K562 (cell line): ENCODE results near the gene CLIC1. TPM values are rescaled to one million over a fixed set of nuclear protein-coding genes. Genes with fewer than 3 reads are reported as not detected.

Experiments used
- BHLHE40 ChIP-seq: IDR thresholded peaks from 2 replicates; pipeline ENCODE4 v1.6.1; 2011; ENCODE audit warnings: low read length, improper control_type of control experiment
- BRF1 ChIP-seq: IDR thresholded peaks from 3 replicates; pipeline ENCODE4 v1.6.1; 2011; ENCODE audit warnings: borderline replicate concordance, mild to moderate bottlenecking; ENCODE audit not compliant: insufficient read length; ENCODE audit errors: extremely low read depth
- CBFB ChIP-seq: sonication (generic); formaldehyde crosslinking; IDR thresholded peaks from 2 replicates; pipeline ENCODE4 v1.4.0; 2020; ENCODE audit warnings: mild to moderate bottlenecking, missing genetic modification reagents
- ELF2 ChIP-seq: fragments of 250-450 bp; sonication (Bioruptor Pico); IDR thresholded peaks from 2 replicates; pipeline ENCODE4 v1.5.0; 2021; ENCODE audit warnings: mild to moderate bottlenecking
- FOXK1 ChIP-seq: sonication (generic); formaldehyde crosslinking; IDR thresholded peaks from 2 replicates; pipeline ENCODE4 v1.8.0; 2022; ENCODE audit warnings: missing genetic modification reagents, mild to moderate bottlenecking, borderline replicate concordance
- GATAD2A ChIP-seq: fragments of 450-650 bp; IDR thresholded peaks from 2 replicates; pipeline ENCODE4 v1.6.1; 2017
- GTF2A2 ChIP-seq: IDR thresholded peaks from 2 replicates; pipeline ENCODE4 v1.6.1; 2016; ENCODE audit warnings: mild to moderate bottlenecking, missing genetic modification characterization, missing compliant biosample characterization
- KLF10 ChIP-seq: fragments of 250-450 bp; sonication (Bioruptor Pico); IDR thresholded peaks from 2 replicates; pipeline ENCODE4 v1.6.1; 2021; ENCODE audit warnings: matching md5 sums
- MAFF ChIP-seq: IDR thresholded peaks from 2 replicates; pipeline ENCODE4 v1.6.1; 2012; ENCODE audit warnings: low read length, improper control_type of control experiment
- NR2C2 ChIP-seq, 2 experiments: fragments of 200-800 bp in 1 of 2; sonication (Bioruptor generic) in 1 of 2; sonication (generic) in 1 of 2; formaldehyde crosslinking in 1 of 2; IDR thresholded peaks; 2 replicates each; pipeline versions ENCODE4 v1.6.1 to v1.8.0; 2016 to 2022; ENCODE audit warnings: mild to moderate bottlenecking in 1 of 2, missing compliant biosample characterization in 1 of 2, missing genetic modification characterization in 1 of 2, missing genetic modification reagents in 1 of 2
- OTX1 ChIP-seq: fragments of 450-650 bp; formaldehyde crosslinking; IDR thresholded peaks from 2 replicates; pipeline ENCODE4 v1.4.0; 2022; ENCODE audit warnings: mild to moderate bottlenecking
- PHF20 ChIP-seq: fragments of 450-650 bp; IDR thresholded peaks from 2 replicates; pipeline ENCODE4 v1.6.1; 2018; ENCODE audit not compliant: partially characterized antibody
- SIN3B ChIP-seq: fragments of 450-650 bp; IDR thresholded peaks from 2 replicates; pipeline ENCODE4 v1.6.1; 2017; ENCODE audit warnings: low read depth, mild to moderate bottlenecking, moderate library complexity
- SMARCA5 ChIP-seq: fragments of 450-650 bp; IDR thresholded peaks from 2 replicates; pipeline ENCODE4 v1.6.1; 2016
- ZNF316 ChIP-seq: fragments of 450-650 bp; IDR thresholded peaks from 2 replicates; pipeline ENCODE4 v1.6.1; 2016
- ZNF778 ChIP-seq: fragments of 450-650 bp; formaldehyde crosslinking; IDR thresholded peaks from 2 replicates; pipeline ENCODE4 v1.4.0; 2020; ENCODE audit warnings: mild to moderate bottlenecking, moderate library complexity
- polyA plus RNA-seq, 8 experiments: library from polyadenylated mRNA; depleted of rRNA in 4 of 8; stranded (reverse) in 5 of 8; unstranded in 3 of 8; fragments of >200 nt; fragmentation: Nextera tagmentation in 2 of 8; fragmentation: Illumina TruSeq in 1 of 8; extraction: Ambion mirVana in 2 of 8; extraction: Trizol in 1 of 8; gene quantifications; 2 replicates each; pipeline versions ENCODE4 v1.2.1 to v1.2.3, GENCODE V29; 2011 to 2014; ENCODE audit warnings: inconsistent platforms in 1 of 8, missing spikeins in 1 of 8
- total RNA-seq, 7 experiments: library from RNA; depleted of rRNA in 6 of 7; stranded (reverse); fragments of >200 nt in 6 of 7; fragmentation: Illumina TruSeq in 2 of 7; extraction: Trizol in 2 of 7; gene quantifications; 2 replicates each; pipeline versions ENCODE4 v1.2.1 to v1.2.3, GENCODE V29; 2011 to 2021; ENCODE audit warnings: low replicate concordance in 1 of 7
- TF ChIP-seq, protein P1 (sequence below): IDR thresholded peaks from 2 replicates; pipeline ENCODE4 v1.6.1; 2014; ENCODE audit warnings: antibody characterized with exemption
- TF ChIP-seq, protein P2 (sequence below): sonication (generic); formaldehyde crosslinking; IDR thresholded peaks from 2 replicates; pipeline ENCODE4 v1.9.0; 2022; ENCODE audit warnings: mild to moderate bottlenecking, missing genetic modification reagents
- TF ChIP-seq, protein P3 (sequence below): sonication (generic); formaldehyde crosslinking; IDR thresholded peaks from 2 replicates; pipeline ENCODE4 v1.8.0; 2022; ENCODE audit warnings: mild to moderate bottlenecking, missing genetic modification reagents
- TF ChIP-seq, protein P4 (sequence below): sonication (generic); formaldehyde crosslinking; IDR thresholded peaks from 2 replicates; pipeline ENCODE4 v1.8.1; 2023; ENCODE audit warnings: mild to moderate bottlenecking, missing genetic modification reagents
- TF ChIP-seq, protein P5 (sequence below), 2 experiments: IDR thresholded peaks; 2 replicates each; pipeline ENCODE4 v1.6.1; 2011; ENCODE audit warnings: borderline replicate concordance in 1 of 2, control low read depth in 1 of 2, low read depth in 1 of 2, low read length in 1 of 2, mild to moderate bottlenecking in 1 of 2, mixed read lengths in 1 of 2, moderate library complexity in 1 of 2; ENCODE audit not compliant: insufficient read depth in 1 of 2, insufficient read length in 1 of 2, poor library complexity in 1 of 2, severe bottlenecking in 1 of 2; ENCODE audit errors: extremely low read depth in 1 of 2

The CLIC1 gene
- total and polyA plus RNA-seq, 9 of the 15 experiments (the other 6 are each of a cell fraction or from before 2014, with no cell fraction given): 1,267 to 2,419 (median 1,808) TPM

DNA sequence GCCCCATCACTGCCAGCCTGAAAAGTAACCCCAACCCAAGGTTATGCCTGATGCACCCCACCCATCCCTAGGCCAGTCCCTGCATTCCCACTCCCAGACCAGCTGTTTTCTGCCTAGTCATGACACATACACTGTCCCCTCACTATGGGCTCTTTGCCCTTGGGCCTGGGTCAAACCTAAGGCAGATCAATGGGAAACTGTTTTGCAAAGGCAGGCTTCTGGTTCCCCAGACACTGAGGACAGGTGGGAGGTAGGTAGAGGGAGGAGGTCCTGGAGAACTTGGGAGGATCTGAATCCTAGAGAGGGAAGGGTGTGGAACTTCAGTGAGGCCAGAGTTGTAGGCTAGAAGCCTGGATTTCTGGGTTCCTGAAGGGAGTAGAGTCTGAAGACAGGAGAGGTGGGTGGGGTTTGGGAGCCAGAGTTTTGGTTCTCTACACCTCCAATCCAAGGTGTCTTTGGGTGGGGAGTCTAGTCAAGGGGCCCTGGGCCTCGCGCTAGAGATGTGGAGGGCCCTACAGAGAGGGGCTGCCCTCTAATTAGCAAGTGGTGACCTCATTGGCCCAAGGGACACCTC, 2.0 kb downstream of the CLIC1 start (continued):
- TF ChIP-seq, protein P1, sequence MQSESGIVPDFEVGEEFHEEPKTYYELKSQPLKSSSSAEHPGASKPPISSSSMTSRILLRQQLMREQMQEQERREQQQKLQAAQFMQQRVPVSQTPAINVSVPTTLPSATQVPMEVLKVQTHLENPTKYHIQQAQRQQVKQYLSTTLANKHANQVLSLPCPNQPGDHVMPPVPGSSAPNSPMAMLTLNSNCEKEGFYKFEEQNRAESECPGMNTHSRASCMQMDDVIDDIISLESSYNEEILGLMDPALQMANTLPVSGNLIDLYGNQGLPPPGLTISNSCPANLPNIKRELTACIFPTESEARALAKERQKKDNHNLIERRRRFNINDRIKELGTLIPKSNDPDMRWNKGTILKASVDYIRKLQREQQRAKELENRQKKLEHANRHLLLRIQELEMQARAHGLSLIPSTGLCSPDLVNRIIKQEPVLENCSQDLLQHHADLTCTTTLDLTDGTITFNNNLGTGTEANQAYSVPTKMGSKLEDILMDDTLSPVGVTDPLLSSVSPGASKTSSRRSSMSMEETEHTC: no peak
- TF ChIP-seq KLF10 (CRISPR knock-in tag): 0 out of 2 replicates have a peak, but pooled peaks have one; percentile 46
- no peak for TF ChIP-seq GTF2A2 (tag)
- TF ChIP-seq, protein P2, sequence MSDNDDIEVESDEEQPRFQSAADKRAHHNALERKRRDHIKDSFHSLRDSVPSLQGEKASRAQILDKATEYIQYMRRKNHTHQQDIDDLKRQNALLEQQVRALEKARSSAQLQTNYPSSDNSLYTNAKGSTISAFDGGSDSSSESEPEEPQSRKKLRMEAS (CRISPR knock-in tag): no peak
- 0 out of 2 replicates have a peak, but pooled peaks have one; percentile 41 for TF ChIP-seq ELF2 (CRISPR knock-in tag)
- TF ChIP-seq NR2C2 (CRISPR knock-in tag; IDR thresholded peaks at IDR 0.05): no peak
- no peak for TF ChIP-seq NR2C2 (tag; IDR thresholded peaks at IDR 0.05)
- no peak for TF ChIP-seq BRF1
- TF ChIP-seq, protein P3, sequence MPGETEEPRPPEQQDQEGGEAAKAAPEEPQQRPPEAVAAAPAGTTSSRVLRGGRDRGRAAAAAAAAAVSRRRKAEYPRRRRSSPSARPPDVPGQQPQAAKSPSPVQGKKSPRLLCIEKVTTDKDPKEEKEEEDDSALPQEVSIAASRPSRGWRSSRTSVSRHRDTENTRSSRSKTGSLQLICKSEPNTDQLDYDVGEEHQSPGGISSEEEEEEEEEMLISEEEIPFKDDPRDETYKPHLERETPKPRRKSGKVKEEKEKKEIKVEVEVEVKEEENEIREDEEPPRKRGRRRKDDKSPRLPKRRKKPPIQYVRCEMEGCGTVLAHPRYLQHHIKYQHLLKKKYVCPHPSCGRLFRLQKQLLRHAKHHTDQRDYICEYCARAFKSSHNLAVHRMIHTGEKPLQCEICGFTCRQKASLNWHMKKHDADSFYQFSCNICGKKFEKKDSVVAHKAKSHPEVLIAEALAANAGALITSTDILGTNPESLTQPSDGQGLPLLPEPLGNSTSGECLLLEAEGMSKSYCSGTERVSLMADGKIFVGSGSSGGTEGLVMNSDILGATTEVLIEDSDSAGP: 0 out of 2 replicates have a peak, but pooled peaks have one; percentile 7
- peak; percentile 62; the same call in 1 of the 2 replicates for TF ChIP-seq OTX1
- no peak for TF ChIP-seq ZNF778 (CRISPR knock-in tag)
- TF ChIP-seq ZNF316: peak; percentile 78
- no peak for TF ChIP-seq PHF20
- TF ChIP-seq FOXK1: 0 out of 2 replicates have a peak, but pooled peaks have one; percentile 15
- TF ChIP-seq SIN3B: no peak
- TF ChIP-seq, protein P4, sequence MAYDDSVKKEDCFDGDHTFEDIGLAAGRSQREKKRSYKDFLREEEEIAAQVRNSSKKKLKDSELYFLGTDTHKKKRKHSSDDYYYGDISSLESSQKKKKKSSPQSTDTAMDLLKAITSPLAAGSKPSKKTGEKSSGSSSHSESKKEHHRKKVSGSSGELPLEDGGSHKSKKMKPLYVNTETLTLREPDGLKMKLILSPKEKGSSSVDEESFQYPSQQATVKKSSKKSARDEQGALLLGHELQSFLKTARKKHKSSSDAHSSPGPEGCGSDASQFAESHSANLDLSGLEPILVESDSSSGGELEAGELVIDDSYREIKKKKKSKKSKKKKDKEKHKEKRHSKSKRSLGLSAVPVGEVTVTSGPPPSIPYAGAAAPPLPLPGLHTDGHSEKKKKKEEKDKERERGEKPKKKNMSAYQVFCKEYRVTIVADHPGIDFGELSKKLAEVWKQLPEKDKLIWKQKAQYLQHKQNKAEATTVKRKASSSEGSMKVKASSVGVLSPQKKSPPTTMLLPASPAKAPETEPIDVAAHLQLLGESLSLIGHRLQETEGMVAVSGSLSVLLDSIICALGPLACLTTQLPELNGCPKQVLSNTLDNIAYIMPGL: no peak
- TF ChIP-seq, protein P5, sequence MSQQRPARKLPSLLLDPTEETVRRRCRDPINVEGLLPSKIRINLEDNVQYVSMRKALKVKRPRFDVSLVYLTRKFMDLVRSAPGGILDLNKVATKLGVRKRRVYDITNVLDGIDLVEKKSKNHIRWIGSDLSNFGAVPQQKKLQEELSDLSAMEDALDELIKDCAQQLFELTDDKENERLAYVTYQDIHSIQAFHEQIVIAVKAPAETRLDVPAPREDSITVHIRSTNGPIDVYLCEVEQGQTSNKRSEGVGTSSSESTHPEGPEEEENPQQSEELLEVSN (IDR thresholded peaks at IDR 0.05; ENCODE audit: borderline replicate concordance in 1 of 2, extremely low read depth in 1 of 2, insufficient read depth in 1 of 2, insufficient read length in 1 of 2, low read depth in 1 of 2, low read length in 1 of 2, poor library complexity in 1 of 2, severe bottlenecking in 1 of 2): peak in 1 of 2 experiments; percentile 8
- TF ChIP-seq CBFB (CRISPR knock-in tag): peak; percentile 30; the same call in 1 of the 2 replicates
- peak; percentile 63 for TF ChIP-seq MAFF
- no peak; the same call in 1 of the 2 replicates for TF ChIP-seq BHLHE40
- TF ChIP-seq SMARCA5: peak; percentile 44; the same call in 1 of the 2 replicates
- TF ChIP-seq GATAD2A: no peak
